Neural cell (in vitro differentiated cells): ENCODE results near the gene AOAH. TPM values are rescaled to one million over a fixed set of nuclear protein-coding genes. Genes with fewer than 3 reads are reported as not detected.
A peak's percentile ranks its signal among the peaks of the same experiment; 100 is the strongest.

Experiments
- H2AFZ ChIP-seq: fragments of 200-600, 300-800 bp; sonication (generic), shearing (Covaris generic); 2 replicates; pipeline ENCODE4 v1.6.0; 2014; ENCODE audit warnings: low read depth, mild to moderate bottlenecking, antibody characterized with exemption, low read length, moderate library complexity
- H3F3A ChIP-seq: fragments of 200-600 bp; shearing (Covaris generic); 2 replicates; pipeline ENCODE4 v1.6.1; 2016; ENCODE audit warnings: mild to moderate bottlenecking, moderate library complexity, mixed read lengths, antibody characterized with exemption, low read length; ENCODE audit not compliant: insufficient read depth, poor library complexity, severe bottlenecking
- H3K27ac ChIP-seq: fragments of 200-600, 300-800 bp; sonication (generic), shearing (Covaris generic); 2 replicates; pipeline ENCODE4 v1.5.1; 2014; ENCODE audit warnings: mild to moderate bottlenecking, low read length, moderate library complexity
- H3K27me3 ChIP-seq: fragments of 300-800, 200-600 bp; sonication (generic), shearing (Covaris generic); 2 replicates; pipeline ENCODE4 v1.6.0; 2014; ENCODE audit warnings: mild to moderate bottlenecking, low read depth, low read length, moderate library complexity; ENCODE audit not compliant: insufficient read depth
- H3K36me3 ChIP-seq: fragments of 300-800, 200-600 bp; sonication (generic), shearing (Covaris generic); 2 replicates; pipeline ENCODE4 v1.5.1; 2014; ENCODE audit warnings: mild to moderate bottlenecking, antibody characterized with exemption, low read length, moderate library complexity; ENCODE audit not compliant: insufficient read depth
- H3K4me2 ChIP-seq: fragments of 300-800, 200-600 bp; sonication (generic), shearing (Covaris generic); 2 replicates; pipeline ENCODE4 v1.6.0; 2014; ENCODE audit warnings: mild to moderate bottlenecking, low read length
- H3K4me3 ChIP-seq: fragments of 300-800, 200-600 bp; sonication (generic), shearing (Covaris generic); 2 replicates; pipeline ENCODE4 v1.5.1; 2014; ENCODE audit warnings: mild to moderate bottlenecking, low read length, moderate library complexity
- H3K79me2 ChIP-seq: fragments of 200-600 bp; shearing (Covaris generic); replicated peaks from 2 replicates; pipeline ENCODE4 v1.6.0; 2014; ENCODE audit warnings: mild to moderate bottlenecking, low read length, moderate library complexity; ENCODE audit not compliant: insufficient read depth
- H3K9ac ChIP-seq: fragments of 300-800, 200-600 bp; sonication (generic), shearing (Covaris generic); 2 replicates; pipeline ENCODE4 v1.6.1; 2016; ENCODE audit warnings: mild to moderate bottlenecking, low read length, mixed read lengths
- H3K9me2 ChIP-seq: fragments of 200-600 bp; shearing (Covaris generic); 2 replicates; pipeline ENCODE4 v1.6.1; 2016; ENCODE audit warnings: mild to moderate bottlenecking, low read length, mixed read lengths; ENCODE audit not compliant: insufficient read depth
- H3K9me3 ChIP-seq: fragments of 200-600, 300-800 bp; sonication (generic), shearing (Covaris generic); 2 replicates; pipeline ENCODE4 v1.6.1; 2016; ENCODE audit warnings: mild to moderate bottlenecking, mixed run types, low read length, moderate library complexity, mixed read lengths
- H4K20me1 ChIP-seq: fragments of 200-600 bp; shearing (Covaris generic); 2 replicates; pipeline ENCODE4 v1.6.1; 2016; ENCODE audit warnings: mild to moderate bottlenecking, mixed run types; ENCODE audit not compliant: insufficient read depth
- EP300 ChIP-seq: fragments of 450-650 bp; conservative IDR thresholded peaks from 2 replicates; pipeline ENCODE4 v1.6.1; 2014; ENCODE audit warnings: antibody characterized with exemption, mild to moderate bottlenecking, moderate library complexity; ENCODE audit not compliant: poor library complexity, severe bottlenecking
- EZH2 ChIP-seq: fragments of 200-600, 300-800 bp; shearing (Covaris generic), sonication (generic); IDR thresholded peaks from 2 replicates; pipeline ENCODE4 v1.6.1; 2014; ENCODE audit warnings: antibody characterized with exemption, low read length, borderline replicate concordance, mild to moderate bottlenecking; ENCODE audit not compliant: insufficient read depth, poor library complexity, severe bottlenecking
- MXI1 ChIP-seq: fragments of 450-650 bp; conservative IDR thresholded peaks from 2 replicates; pipeline ENCODE4 v1.6.1; 2014; ENCODE audit warnings: antibody characterized with exemption, mild to moderate bottlenecking; ENCODE audit not compliant: poor library complexity, severe bottlenecking
- POLR2AphosphoS5 ChIP-seq: IDR thresholded peaks from 2 replicates; pipeline ENCODE4 v1.6.1; 2012
- RAD21 ChIP-seq: fragments of 450-650 bp; conservative IDR thresholded peaks from 2 replicates; pipeline ENCODE4 v1.6.1; 2014; ENCODE audit warnings: antibody characterized with exemption, mild to moderate bottlenecking, moderate library complexity
- REST ChIP-seq: IDR thresholded peaks from 2 replicates; pipeline ENCODE4 v1.6.1; 2012; ENCODE audit warnings: borderline replicate concordance
- SMC3 ChIP-seq: fragments of 450-650 bp; conservative IDR thresholded peaks from 2 replicates; pipeline ENCODE4 v1.6.1; 2014; ENCODE audit warnings: antibody characterized with exemption, mild to moderate bottlenecking, moderate library complexity; ENCODE audit not compliant: poor library complexity
- TAF1 ChIP-seq: IDR thresholded peaks from 2 replicates; pipeline ENCODE4 v1.6.1; 2012; ENCODE audit warnings: low read depth
- polyA plus RNA-seq: library from polyadenylated mRNA; depleted of rRNA; stranded (reverse); fragments of >200 nt; gene quantifications from 2 replicates; pipeline ENCODE4 v1.2.3, GENCODE V29; 2014
- TF ChIP-seq, protein P1 (sequence below): fragments of 450-650 bp; IDR thresholded peaks from 2 replicates; pipeline ENCODE4 v1.5.1; 2014; ENCODE audit warnings: antibody characterized with exemption, mild to moderate bottlenecking, moderate library complexity; ENCODE audit not compliant: poor library complexity, severe bottlenecking

The AOAH gene
- polyA plus RNA-seq, 1 donor from 2014 or later = 4.3 TPM

- no peaks in the 10 kb centered on the region for H3F3A ChIP-seq
- no peaks in the 10 kb centered on the region for H4K20me1 ChIP-seq
- no peaks in the 10 kb centered on the region for H3K9me2 ChIP-seq
- H3K27me3 ChIP-seq = no peaks in the 10 kb centered on the region
- no peak overlapping the region for H3K9ac ChIP-seq
- H3K36me3 ChIP-seq = no peaks in the 10 kb centered on the region
- H3K4me2 ChIP-seq = no peak overlapping the region
- TF ChIP-seq MXI1 (no peak), POLR2AphosphoS5 (no peak), EP300 (no peak), EZH2 (no peak), TAF1 (no peak), SMC3 (no peak), RAD21 (no peak), REST (no peak)
- TF ChIP-seq, protein P1, sequence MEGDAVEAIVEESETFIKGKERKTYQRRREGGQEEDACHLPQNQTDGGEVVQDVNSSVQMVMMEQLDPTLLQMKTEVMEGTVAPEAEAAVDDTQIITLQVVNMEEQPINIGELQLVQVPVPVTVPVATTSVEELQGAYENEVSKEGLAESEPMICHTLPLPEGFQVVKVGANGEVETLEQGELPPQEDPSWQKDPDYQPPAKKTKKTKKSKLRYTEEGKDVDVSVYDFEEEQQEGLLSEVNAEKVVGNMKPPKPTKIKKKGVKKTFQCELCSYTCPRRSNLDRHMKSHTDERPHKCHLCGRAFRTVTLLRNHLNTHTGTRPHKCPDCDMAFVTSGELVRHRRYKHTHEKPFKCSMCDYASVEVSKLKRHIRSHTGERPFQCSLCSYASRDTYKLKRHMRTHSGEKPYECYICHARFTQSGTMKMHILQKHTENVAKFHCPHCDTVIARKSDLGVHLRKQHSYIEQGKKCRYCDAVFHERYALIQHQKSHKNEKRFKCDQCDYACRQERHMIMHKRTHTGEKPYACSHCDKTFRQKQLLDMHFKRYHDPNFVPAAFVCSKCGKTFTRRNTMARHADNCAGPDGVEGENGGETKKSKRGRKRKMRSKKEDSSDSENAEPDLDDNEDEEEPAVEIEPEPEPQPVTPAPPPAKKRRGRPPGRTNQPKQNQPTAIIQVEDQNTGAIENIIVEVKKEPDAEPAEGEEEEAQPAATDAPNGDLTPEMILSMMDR = no peak
- H2AFZ ChIP-seq = no peak overlapping the region
- no peaks in the 10 kb centered on the region for H3K79me2 ChIP-seq
- H3K4me3 ChIP-seq = no peak overlapping the region
- H3K27ac ChIP-seq = peak overlapping the region; percentile 65
- no peaks in the 10 kb centered on the region for H3K9me3 ChIP-seq
Measured at GRCh38 chr7:36606976-36607720, 117.1 kb downstream of the AOAH start.

- Histone ChIP-seq H4K20me1 (no peaks in the 10 kb centered on the region), H3F3A (no peaks in the 10 kb centered on the region), H3K36me3 (no peaks in the 10 kb centered on the region), H3K4me3 (no peak overlapping the region), H3K27me3 (no peaks in the 10 kb centered on the region), H3K79me2 (no peaks in the 10 kb centered on the region), H3K27ac (peak overlapping the region; percentile 65), H3K9ac (peak overlapping the region; percentile 20), H3K9me3 (no peaks in the 10 kb centered on the region), H3K4me2 (no peak overlapping the region), H2AFZ (peak overlapping the region; percentile 63), H3K9me2 (no peaks in the 10 kb centered on the region)
- TF ChIP-seq MXI1 (no peak), SMC3 (no peak), EP300 (no peak), REST (no peak), EZH2 (no peak), RAD21 (no peak), TAF1 (no peak), POLR2AphosphoS5 (no peak)
- TF ChIP-seq, protein P1 = no peak
Measured at GRCh38 chr7:36606153-36606975, 117.9 kb downstream of the AOAH start.
